RCC 7860 (cell line): ENCODE measurements around the gene ZFHX3.

Source experiments
- DNase-seq: peaks from one replicate; pipeline ENCODE4 v3.0.0-alpha.2; 2015; ENCODE audit warnings: low spot score
- FAIRE-seq: peaks from 2 replicates; lab custom pipeline; 2012; peaks lifted over from hg19 to GRCh38; lab: Jason Lieb, UNC

ZFHX3 gene

DNA sequence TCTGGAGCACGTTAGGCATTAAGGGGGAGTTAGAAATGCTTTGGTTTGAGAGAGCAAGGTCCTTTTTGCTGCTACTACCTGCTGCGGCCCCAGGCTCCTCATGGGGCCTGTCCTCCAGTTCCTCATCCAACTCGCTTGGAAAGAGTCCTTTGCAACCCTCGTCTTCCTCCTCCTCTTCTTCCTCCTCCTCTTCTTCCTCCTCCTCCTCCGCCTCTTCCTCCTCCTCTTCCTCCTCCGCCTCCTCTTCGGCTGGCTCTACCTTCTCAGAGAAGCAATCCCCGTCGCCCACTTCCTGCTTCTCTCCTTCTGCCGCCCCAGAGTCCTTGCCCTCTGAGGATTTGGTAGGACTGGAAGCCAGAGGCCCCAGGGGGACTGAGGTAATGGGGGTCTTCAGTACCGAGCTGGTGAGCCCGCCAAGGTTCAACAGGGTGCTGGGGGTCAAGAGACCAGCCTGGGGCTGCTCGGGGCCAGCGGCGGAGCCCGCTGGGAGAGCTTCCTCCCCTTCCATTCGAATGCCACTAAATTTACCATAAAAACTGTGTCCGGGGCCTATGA is 89.3 kb downstream of the ZFHX3 start:
- no peak for FAIRE-seq
- no peak for DNase-seq

DNA sequence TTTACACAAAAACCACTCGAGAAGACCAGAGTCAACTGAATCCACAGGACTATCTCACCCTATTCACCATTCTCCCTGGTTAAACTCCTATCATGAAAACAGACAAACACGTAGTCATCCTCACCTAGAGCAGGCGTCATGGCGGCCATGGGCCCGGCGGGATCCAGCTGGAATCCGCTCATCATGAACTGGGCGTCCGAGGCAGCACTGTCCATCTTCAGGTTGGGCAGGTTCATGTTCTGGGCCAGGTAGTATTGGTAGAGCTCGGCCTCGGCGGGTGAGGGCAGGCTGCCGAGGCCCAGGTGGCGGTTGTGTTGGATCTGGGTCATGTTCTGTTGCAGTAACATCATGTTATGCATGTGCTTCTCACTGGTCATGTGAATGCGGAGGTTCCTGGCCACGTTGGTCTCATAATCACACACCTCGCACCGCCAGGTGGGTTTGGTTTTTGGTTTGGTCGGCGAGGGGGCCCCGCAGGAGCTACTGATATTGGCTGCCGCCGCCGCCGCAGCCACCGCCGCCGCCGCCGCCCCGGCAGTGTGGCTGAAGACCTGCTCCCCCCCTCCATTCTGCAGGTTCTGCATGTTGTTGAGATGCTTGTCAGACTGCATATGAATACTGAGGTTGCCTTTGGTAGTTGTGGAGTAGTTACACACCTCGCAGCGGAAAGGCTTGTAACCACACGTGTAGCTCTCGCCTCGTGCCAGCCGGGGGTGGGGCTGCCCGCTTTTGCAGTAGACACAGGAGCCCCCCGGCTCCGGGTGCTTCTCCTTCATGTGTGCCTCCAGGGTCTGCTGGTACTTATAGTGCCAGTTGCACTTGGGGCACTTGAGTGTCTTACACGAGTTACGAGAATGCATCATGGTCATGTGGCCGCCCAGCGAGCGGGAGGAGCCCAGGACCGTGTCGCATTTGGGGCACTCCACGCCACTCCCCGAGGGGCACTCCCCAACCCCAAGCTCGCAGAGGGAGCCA is 90.3 kb downstream of the ZFHX3 start:
- FAIRE-seq, result no peak
- no peak for DNase-seq

- DNase-seq (no peak), FAIRE-seq (no peak)
Measured at GRCh38 chr16:72956124-72957064, 91.5 kb downstream of the ZFHX3 start.

- FAIRE-seq, result no peak
Measured at GRCh38 chr16:72952811-72953271, 95.1 kb downstream of the ZFHX3 start.

GRCh38 chr16:72952404-72952803 is 95.5 kb downstream of the ZFHX3 start:
- FAIRE-seq (no peak), DNase-seq (no peak)

More at GRCh38 chr16:72952811-72953271, 95.1 kb downstream of the ZFHX3 start:
- DNase-seq, result no peak

DNA sequence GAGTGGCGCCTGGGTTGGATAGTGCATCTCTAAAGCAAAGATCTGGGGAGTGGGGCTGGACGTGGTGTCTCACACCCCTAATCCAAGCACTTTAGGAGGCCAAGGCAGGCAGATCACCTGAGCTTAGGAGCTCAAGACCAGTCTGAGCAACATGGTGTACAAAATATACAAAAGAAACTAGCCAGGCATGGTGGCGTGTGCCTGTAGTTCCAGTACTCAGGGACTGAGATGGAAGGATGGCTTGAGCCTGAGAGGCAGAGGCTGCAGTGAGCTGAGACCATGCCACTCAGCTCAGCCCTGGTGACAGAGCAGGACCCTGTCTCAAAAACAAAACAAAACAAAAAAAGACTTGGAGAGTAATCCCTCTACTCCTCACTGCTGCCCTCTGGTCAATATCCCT is 96.0 kb downstream of the ZFHX3 start:
- FAIRE-seq, result no peak
- DNase-seq, result no peak

GRCh38 chr16:72950669-72951068 is 97.3 kb downstream of the ZFHX3 start:
- FAIRE-seq (no peak), DNase-seq (no peak)

GRCh38 chr16:72948238-72948829 is 99.6 kb downstream of the ZFHX3 start:
- FAIRE-seq, result no peak

DNA sequence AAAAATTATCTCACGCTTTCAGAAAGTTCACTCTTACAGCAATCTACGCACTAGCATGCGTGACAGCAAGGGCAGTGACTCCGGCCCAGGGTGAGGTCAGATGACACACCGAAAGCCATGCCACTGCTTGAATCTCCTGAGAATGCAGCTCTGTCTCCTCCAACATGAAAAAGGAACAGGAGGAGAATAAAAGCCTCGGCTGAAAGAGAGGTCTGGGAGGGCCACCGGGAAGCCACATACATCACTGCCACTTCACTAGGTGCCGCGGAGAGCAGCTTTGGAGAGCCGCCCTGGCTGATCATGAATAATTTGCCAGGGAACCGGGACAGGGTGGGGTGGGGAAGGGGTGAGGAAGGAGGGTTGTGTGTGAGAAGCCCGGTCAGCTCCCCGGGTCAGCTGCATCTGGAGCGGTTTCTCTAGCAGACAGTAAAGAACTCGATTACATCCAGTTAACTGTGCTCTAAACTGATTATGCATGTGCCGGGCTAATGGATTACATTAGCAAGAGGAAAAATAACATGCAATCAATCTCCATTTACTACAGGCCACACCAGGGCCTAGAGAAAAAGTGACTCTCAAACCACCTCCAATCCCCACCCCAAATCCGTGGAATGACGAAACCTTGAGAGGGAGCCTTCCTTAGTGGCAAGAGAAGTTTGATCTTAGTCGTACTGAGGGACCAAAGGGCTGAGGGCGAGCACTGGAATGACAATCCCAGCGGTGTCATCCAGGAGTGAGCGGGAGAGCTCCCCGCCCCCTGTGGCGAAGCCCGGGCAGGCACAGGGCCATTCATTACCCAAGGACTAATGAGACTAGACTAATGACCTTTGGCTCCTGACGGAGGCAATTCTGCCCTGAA is 100.3 kb downstream of the ZFHX3 start:
- FAIRE-seq (no peak), DNase-seq (no peak)

More at GRCh38 chr16:72948238-72948829, 99.6 kb downstream of the ZFHX3 start:
- no peak for DNase-seq

GRCh38 chr16:72946474-72947194 is 101.3 kb downstream of the ZFHX3 start:
- no peak for DNase-seq
- FAIRE-seq, result no peak

GRCh38 chr16:72946063-72946462 is 101.9 kb downstream of the ZFHX3 start:
- DNase-seq, result no peak
- FAIRE-seq, result no peak

DNA sequence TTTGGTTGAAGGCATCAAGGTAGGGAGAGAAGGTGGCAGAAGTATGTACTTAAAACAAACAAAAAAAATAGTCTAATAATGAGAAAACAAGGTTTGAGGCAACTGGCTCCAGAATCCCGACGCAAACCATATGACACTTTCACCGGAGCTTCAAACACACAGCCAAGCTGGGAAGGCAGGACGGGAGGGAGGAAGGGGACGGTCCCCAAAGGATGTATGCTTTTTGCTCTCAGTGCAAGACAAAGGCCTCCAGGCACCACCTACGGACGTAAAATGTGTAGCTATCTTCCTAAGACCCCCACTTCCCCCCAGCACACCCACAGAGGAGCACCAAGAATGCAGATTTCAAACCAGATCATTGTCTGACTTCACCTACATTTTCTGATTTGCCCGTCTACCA is 102.3 kb downstream of the ZFHX3 start:
- DNase-seq (no peak), FAIRE-seq (no peak)

- DNase-seq, result no peak
- FAIRE-seq, result no peak
Measured at GRCh38 chr16:72944757-72945485, 103.0 kb downstream of the ZFHX3 start.

DNA sequence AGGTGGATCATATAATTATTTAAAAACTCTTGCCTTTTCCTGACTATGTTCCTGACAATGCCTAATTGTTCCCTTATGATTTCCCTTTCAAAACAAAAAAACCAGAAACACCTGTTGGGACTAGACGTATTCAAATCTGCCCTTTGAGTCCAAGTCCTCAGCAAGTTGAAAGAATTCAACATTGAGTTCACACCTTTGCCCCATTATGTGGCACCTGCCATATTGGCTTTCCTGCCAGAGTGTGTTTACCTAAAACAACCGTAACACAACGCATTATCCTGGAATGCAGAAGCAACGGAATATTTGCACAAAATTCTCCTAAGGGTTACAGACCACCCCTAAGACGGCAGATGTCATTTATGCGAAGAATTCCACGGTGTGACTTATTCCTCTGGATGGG is 105.9 kb downstream of the ZFHX3 start:
- DNase-seq, result no peak

GRCh38 chr16:72940886-72941285 is 107.0 kb downstream of the ZFHX3 start:
- FAIRE-seq, result no peak
- DNase-seq, result no peak

More for the DNA sequence above, 105.9 kb downstream of the ZFHX3 start:
- FAIRE-seq, result no peak

GRCh38 chr16:72939247-72939646 is 108.7 kb downstream of the ZFHX3 start:
- no peak for FAIRE-seq
- DNase-seq, result peak; percentile 6

GRCh38 chr16:72938795-72939164 is 109.1 kb downstream of the ZFHX3 start:
- peak; percentile 58 for DNase-seq
- peak; percentile 87 for FAIRE-seq
